Activated CD4-positive, alpha-beta T cell treated with anti-CD3 and anti-CD28 coated beads, Interleukin-2, amount 10 ng/mL, durations not matched to agents 7 days and 5 days (primary cell): ENCODE results near the gene SAPCD2. TPM values are rescaled to one million over a fixed set of nuclear protein-coding genes. Genes with fewer than 3 reads are reported as not detected.
A peak's percentile ranks its signal among the peaks of the same experiment; 100 is the strongest.

Source experiments
- CTCF ChIA-PET: fragments of 350-600 bp; sonication (Branson Sonifier 250); formaldehyde crosslinking; loops from one replicate; lab custom pipeline; 2021; ENCODE audit warnings: antibody characterized with exemption; lab: Charles Lee
- POLR2A ChIA-PET: fragments of 350-600 bp; sonication (Branson Sonifier 250); formaldehyde crosslinking; loops from one replicate; lab custom pipeline; 2021; ENCODE audit warnings: antibody characterized with exemption; lab: Charles Lee
- DNase-seq: peaks from one replicate; pipeline ENCODE4 v3.0.0-alpha.2; 2020
- H3K27ac Mint-ChIP-seq: one replicate; pipeline ENCODE4 v1.8.0; 2021; ENCODE audit warnings: mild to moderate bottlenecking, moderate library complexity, mixed read lengths
- H3K27me3 Mint-ChIP-seq: one replicate; pipeline ENCODE4 v1.8.0; 2021; ENCODE audit warnings: mixed read lengths
- H3K36me3 Mint-ChIP-seq: one replicate; pipeline ENCODE4 v1.8.0; 2021; ENCODE audit warnings: low read depth, mixed read lengths
- H3K4me1 Mint-ChIP-seq: one replicate; pipeline ENCODE4 v1.8.0; 2021; ENCODE audit warnings: mixed read lengths
- H3K4me3 Mint-ChIP-seq: one replicate; pipeline ENCODE4 v1.8.0; 2021; ENCODE audit warnings: mild to moderate bottlenecking, moderate library complexity, mixed read lengths
- H3K9me3 Mint-ChIP-seq: one replicate; pipeline ENCODE4 v1.8.0; 2021; ENCODE audit warnings: mixed read lengths
- total RNA-seq, 2 experiments: library from RNA; stranded (reverse); gene quantifications; one replicate each; pipeline ENCODE4 v1.2.3, GENCODE V29; 2021

SAPCD2 gene
- total RNA-seq, 2 experiments from 2014 or later = 33.8 to 40.6 TPM

DNA sequence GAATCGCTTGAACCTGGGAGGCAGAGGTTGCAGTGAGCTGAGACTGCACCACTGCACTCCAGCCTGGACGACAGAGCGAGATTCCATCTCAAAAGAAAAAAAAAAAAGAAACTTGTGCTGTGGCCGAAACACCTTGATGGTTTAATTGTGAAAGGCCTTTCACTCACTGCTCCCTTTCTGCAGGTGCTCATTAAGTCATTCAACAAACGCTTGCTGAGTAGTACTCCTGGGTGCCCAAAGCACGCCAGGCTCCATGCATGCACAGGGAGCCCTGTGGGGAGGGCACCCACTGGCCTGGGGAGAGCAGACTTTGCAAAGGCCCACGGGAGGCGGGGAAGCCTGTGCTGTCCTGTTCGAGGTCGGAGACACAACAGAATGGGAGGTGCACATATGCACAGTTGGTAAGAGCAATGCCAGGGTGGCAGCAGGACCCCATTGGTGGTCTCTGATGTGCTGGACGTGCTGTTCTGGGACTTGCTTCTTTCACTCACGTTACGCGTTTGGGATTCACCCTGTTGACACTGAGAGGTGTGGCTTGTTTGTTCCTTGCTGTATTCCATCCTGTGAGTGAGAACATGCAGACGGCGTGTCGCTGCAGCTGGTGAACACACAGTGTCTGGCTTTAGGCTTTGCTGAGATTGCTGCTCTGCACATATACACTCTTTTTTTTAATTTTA, 13.5 kb downstream of the SAPCD2 start:
- Mint-ChIP-seq H3K27me3 (peaks cover 13% of the 10 kb centered on the region), H3K27ac (no peak overlapping the region), H3K9me3 (no peaks in the 10 kb centered on the region), H3K4me1 (no peaks in the 10 kb centered on the region), H3K36me3 (no peaks in the 10 kb centered on the region), H3K4me3 (no peak overlapping the region)
- ChIA-PET POLR2A (no interaction called here), CTCF (interaction anchor here (1.9 to 2.5 kb wide), 2 partner anchors 9 to 10 kb away, joined by 8 to 18 read pairs; partner anchors contain the start of gene NPDC1)
- DNase-seq = no peak

DNA sequence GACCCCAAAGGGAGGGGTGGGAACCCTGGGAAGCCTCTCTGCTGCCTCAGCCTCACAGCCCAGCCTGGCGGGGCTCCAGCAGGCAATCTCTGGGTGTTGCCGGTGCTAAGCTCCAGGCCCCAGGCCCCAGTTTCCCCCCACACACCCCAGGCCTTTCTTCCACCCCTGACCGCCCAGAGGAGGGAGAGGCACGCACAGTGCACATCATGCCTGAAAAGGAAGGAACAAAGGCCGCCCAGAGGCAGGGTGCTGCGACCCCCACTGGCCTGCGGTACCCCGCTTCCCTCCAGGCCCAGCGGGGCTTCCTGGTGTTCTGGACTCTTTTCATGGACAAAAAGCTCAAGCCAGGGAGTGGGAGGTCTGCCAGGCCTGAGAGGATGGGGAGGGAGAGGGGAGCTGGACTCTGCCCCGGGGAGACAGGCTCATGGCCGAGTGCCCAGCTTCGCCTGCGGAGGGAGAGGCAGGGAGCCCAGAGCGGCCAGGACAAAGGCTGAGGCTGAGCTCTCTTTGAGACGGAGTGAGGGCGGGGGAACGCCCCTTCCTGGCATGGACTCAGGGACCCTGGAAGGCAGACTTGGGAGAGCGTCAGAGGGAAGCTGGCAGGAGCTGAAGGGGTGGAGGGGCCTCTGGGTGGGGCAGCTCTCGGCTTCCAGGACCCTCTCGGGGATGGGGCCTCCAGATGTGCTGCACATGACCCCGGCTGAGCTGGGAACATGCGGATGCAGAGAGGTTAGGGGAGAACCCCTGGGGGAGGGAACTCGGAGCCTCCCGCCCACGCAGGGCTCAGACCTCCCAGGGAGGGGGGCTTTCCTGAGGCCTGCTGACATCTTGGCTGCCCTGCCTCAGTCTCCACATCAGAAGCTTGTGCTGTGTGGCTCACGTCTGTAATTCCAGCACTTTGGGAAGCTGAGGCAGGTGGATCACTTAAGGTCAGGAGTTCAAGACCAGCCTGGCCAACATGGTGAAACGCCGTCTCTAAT, 14.7 kb downstream of the SAPCD2 start:
- no peaks in the 10 kb centered on the region for H3K9me3 Mint-ChIP-seq

DNA sequence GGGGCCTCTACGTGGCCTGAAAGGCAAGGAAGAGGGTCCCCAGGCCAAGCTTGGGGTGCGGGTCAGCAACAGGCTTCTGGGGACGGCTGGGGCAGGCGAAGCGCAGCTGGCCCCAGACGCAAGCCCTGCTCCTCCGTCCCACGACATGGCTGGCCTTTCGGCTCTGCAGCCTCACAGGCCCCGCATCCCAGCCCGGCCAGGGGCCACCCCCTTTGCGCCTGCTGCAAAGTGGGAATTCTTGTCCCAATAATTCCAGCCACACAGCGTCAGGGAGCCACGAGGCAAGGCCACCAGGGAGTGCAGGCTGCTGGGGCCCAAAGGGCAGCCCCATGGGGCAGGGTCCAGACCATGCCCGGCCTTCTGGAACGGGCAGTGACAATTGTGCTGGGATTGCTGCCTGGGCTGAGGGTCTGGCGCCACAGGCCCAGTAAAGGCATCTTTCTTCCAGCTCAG, 15.4 kb downstream of the SAPCD2 start:
- CTCF ChIA-PET = interaction anchor here (0.5 to 2.5 kb wide), 9 partner anchors 8 to 265 kb away, joined by 3 to 18 read pairs (median 5); partner anchors contain the start of genes AJM1 and NPDC1
- H3K4me3 Mint-ChIP-seq = no peak overlapping the region
- H3K9me3 Mint-ChIP-seq = no peaks in the 10 kb centered on the region
- POLR2A ChIA-PET = no interaction called here
- no peak for DNase-seq
- H3K36me3 Mint-ChIP-seq = no peaks in the 10 kb centered on the region
- H3K27ac Mint-ChIP-seq = no peak overlapping the region
- peaks cover 18% of the 10 kb centered on the region for H3K27me3 Mint-ChIP-seq
- no peaks in the 10 kb centered on the region for H3K4me1 Mint-ChIP-seq

More for the DNA sequence above, 14.7 kb downstream of the SAPCD2 start:
- Mint-ChIP-seq H3K4me3 (no peak overlapping the region), H3K27me3 (peaks cover 13% of the 10 kb centered on the region), H3K27ac (no peak overlapping the region), H3K4me1 (no peaks in the 10 kb centered on the region), H3K36me3 (no peaks in the 10 kb centered on the region)
- CTCF ChIA-PET = interaction anchor here (1.0 to 2.5 kb wide), 8 partner anchors 8 to 213 kb away, joined by 3 to 18 read pairs (median 6); partner anchors contain the start of genes AJM1 and NPDC1
- DNase-seq = no peak
- POLR2A ChIA-PET = no interaction called here

DNA sequence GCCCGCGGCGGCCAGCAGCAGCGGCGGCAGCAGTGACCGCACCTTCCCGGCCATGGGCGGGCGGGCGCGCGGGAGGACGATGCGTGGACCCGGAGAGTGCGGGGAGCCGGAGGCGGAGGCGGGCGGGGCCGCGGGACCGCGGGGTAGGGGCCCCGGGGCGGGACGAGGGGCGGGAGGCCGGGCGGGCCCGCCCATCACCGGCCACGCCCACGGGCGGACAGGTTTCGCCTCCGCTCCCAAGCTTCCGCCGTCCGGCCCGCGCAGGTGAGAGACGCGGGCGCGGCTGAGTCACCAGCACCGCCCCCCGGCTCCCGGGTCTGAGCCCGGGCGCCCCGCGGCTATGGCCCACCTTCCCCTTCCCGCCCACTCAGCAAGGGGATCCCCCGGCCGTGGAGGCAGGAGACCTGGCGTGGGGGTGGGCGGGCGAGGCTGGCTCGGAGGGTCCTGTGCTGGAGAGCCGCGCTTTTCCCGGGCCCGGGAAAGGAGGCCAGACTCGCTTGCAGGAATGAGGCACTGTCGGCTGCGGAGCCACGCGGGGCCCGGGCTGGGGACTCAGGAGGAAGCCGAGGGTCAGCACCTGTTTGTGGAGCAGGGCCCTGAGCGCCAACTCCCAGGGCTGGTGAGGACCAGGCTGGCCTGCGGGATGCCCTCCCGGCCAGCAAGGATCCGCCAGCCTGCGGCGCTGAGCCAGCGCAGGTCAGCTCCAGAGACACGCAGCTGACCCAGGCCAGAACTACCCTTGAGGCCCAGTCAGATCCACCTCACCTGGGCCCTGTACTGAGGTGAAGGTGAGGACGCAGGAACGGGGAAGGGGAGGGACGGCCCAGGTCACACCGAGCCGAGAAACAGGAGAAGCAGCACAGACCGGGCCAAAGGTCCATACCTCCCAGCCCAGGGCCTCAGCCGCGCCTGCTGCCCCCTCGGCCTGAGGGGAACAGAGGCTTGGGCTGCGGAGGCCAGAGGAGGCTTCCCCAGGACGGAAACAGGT, 16.1 kb downstream of the SAPCD2 start, which contains the start of gene ENTPD2:
ENTPD2 (minus strand) TSS at position 118 of the 988 bp plus-strand sequence; CDS start at position 54, 64 bp downstream.
- Mint-ChIP-seq H3K4me3 (no peak within 1 kb of the TSS), H3K36me3 (no peaks in the 10 kb centered on the region), H3K9me3 (no peaks in the 10 kb centered on the region), H3K27me3 (peaks cover 24% of the 10 kb centered on the region), H3K4me1 (peaks cover 6% of the 10 kb centered on the region), H3K27ac (no peak within 1 kb of the TSS)
- CTCF ChIA-PET = interaction anchor here (0.5 to 2.5 kb wide), 7 partner anchors 8 to 265 kb away, joined by 3 to 18 read pairs (median 8); partner anchors contain the start of genes AJM1 and NPDC1
- POLR2A ChIA-PET = no interaction called here
- DNase-seq = peak; percentile 33

DNA sequence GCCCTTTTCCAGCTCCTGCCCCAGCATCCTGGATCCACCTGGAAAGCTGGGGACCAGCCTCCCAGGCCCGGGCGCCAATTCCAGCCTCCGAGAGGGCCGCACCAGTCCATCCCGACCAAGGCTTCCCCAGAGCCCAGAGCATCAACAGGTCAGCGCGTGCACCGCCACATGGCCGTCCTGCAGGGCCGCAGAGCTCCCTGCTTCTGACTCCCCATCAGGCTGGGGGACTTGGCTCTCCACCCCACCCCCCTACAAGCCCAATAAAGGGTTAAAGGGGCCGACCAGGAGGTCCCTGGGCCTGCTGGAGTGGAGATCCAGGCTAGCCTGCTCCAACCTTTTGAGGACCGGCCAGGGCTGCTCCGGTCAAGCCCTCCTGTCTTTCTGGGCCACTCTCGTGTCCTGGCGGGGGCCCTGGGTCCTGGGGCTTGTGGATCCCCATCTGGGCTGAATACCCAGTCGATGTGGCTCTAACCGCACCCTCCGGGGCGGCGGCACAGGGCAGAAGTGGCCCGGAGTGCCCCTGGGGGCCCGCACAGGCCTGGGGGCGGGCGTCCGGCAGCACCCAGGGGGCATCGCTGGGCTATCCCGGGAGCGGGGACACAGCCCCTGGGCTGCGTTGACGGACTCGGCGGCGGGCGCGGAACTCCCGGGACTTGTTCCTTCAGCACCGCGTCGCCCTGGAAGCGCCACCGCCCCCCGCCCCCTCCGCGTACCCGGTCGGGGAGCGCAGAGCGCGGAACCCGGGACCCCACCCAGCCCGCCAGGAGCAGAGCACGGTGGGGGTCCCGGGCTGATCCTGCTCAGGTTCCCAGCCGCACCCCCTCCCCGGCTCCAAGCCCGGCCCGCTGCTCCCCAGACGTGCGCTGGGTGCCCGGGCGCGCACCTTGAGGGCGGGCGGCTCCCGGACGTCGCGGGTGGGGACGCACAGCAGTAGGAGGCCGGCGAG, 17.1 kb downstream of the SAPCD2 start:
- Mint-ChIP-seq H3K4me1 (peaks cover 6% of the 10 kb centered on the region), H3K27ac (no peak overlapping the region), H3K4me3 (no peak overlapping the region), H3K27me3 (peaks cover 24% of the 10 kb centered on the region), H3K36me3 (no peaks in the 10 kb centered on the region), H3K9me3 (no peaks in the 10 kb centered on the region)
- POLR2A ChIA-PET = no interaction called here
- DNase-seq = no peak
- CTCF ChIA-PET = interaction anchor here (1.0 to 1.2 kb wide), 3 partner anchors 18 to 211 kb away, joined by 4 to 7 read pairs (median 4); partner anchors contain the start of genes AJM1 and SAPCD2

DNA sequence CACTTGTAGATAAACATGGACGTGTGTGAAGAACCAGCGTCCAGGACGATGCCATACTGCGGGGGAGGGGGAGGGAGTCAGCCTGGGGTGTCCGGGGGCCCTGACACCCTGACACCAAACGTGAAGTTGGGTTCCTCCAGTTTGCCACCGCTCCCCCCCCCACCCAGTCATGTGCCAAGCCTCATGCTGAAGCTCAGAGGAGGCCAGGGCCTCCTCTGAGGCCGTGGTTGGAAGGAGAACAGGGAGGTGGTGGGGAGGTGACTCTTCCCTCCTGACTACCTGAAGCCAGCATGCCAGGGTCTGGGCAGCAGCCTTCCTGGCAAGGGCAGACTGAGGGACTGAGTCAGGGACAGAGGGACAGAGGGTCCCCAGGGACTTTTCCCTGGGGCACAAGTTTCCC, 18.1 kb downstream of the SAPCD2 start:
- no peak for DNase-seq
- H3K36me3 Mint-ChIP-seq = no peaks in the 10 kb centered on the region
- no peak overlapping the region for H3K4me3 Mint-ChIP-seq
- no peaks in the 10 kb centered on the region for H3K9me3 Mint-ChIP-seq
- CTCF ChIA-PET = interaction anchor here (0.9 to 1.2 kb wide), 5 partner anchors 15 to 210 kb away, joined by 3 to 7 read pairs (median 4); partner anchors contain the start of genes AJM1 and SAPCD2
- peaks cover 31% of the 10 kb centered on the region for H3K27me3 Mint-ChIP-seq
- peaks cover 6% of the 10 kb centered on the region for H3K4me1 Mint-ChIP-seq
- no peak overlapping the region for H3K27ac Mint-ChIP-seq
- POLR2A ChIA-PET = no interaction called here

DNA sequence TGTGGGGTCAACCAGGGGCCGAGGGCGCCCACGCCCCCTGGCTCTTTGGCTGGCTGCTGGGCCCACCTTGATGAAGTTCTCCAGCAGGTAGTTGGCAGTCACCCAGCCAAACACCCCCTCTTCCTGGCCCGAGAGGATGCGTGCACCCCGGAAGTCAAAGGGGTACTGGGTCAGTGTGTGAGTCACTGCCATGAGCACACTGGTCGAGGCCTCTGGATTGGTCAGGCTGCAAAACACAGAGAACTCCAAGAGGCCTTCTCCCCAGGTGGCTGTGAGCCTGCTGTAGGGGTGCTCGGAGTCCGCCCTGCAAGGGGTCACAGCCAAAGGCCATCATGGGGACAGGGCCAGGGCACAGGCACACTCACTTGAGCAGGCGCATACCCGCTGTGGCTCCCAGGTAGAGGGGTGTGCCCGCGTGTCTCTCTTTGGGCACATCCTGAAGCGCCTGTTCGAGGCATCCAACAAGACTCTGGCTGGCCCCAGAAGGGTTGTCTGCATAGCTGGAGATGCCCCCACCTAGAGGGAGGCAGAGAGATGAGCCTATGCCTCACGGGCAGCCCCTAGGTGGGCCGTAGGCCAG, 19.1 kb downstream of the SAPCD2 start:
- no peaks in the 10 kb centered on the region for H3K36me3 Mint-ChIP-seq
- H3K4me3 Mint-ChIP-seq = no peak overlapping the region
- peaks cover 39% of the 10 kb centered on the region for H3K27me3 Mint-ChIP-seq
- DNase-seq = no peak
- no peaks in the 10 kb centered on the region for H3K9me3 Mint-ChIP-seq
- POLR2A ChIA-PET = no interaction called here
- peaks cover 9% of the 10 kb centered on the region for H3K4me1 Mint-ChIP-seq
- no peak overlapping the region for H3K27ac Mint-ChIP-seq
- CTCF ChIA-PET = no interaction called here

DNA sequence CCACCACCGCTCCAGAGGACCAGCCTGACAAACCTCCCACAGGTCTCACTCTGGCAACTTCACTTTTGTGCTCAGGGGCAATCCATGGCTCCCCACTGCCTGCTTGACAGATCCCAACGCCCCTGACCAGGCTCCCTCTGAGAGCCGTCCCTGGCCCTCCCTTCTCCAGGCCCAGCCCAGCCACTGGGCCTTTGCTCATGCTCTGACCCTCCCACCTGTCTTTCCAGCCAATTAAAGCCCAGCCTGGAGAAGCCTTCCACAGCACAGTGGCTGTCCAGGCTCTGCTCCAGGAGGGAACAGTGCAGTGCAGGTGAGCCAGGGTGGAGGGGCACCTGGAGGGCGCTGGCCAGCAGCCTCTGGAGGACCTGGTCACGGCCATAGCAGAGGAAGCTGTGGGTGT, 19.8 kb downstream of the SAPCD2 start:
- Mint-ChIP-seq H3K36me3 (no peaks in the 10 kb centered on the region), H3K9me3 (no peaks in the 10 kb centered on the region), H3K4me1 (peaks cover 9% of the 10 kb centered on the region), H3K27me3 (peaks cover 39% of the 10 kb centered on the region), H3K4me3 (no peak overlapping the region), H3K27ac (no peak overlapping the region)
- POLR2A ChIA-PET = no interaction called here
- no peak for DNase-seq
- CTCF ChIA-PET = interaction anchor here (1.8 kb wide), 1 partner anchor 13 kb away, joined by 5 read pairs; no protein-coding TSS in a partner anchor

DNA sequence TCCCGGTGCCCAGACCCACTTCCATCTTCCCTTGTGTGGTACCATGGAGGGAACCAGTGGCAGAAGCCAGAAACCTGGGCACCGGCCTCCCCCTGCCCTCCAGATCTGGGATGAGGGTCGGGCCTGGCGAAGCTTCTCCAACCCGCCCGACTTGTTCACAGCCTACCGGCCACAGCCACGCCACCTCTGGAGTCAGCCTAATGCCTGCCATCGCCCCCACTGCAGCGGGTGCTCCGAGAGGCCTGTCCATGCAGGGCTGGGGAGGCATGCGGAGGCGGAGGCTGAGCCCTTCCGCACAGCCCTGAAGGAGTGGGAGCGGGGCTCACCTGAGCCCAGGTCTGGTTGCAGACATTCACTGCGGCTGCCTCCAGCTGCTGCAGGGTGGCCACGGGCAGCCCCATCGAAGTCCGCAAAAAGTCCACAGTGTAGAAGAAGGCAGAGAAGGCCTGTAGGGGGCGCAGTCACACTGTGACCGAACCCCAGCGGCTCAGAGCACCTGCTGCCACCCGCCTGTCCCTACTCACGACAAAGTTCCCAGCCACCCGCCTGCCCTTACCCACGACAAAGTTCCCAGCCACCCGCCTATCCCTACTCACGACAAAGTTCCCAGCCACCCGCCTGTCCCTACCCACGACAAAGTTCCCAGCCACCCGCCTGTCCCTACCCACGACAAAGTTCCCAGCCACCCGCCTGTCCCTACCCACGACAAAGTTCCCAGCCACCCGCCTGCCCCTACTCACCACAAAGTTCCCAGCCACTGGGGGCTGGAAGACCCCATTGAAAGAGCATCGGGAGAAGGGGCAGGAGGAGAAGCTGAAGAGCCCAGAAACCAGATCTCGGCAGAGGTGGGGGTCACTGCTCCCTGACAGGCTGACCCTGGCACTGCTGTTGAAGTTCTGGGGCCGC, 20.6 kb downstream of the SAPCD2 start:
- H3K4me1 Mint-ChIP-seq = peaks cover 13% of the 10 kb centered on the region
- H3K27ac Mint-ChIP-seq = no peak overlapping the region
- no peaks in the 10 kb centered on the region for H3K36me3 Mint-ChIP-seq
- H3K9me3 Mint-ChIP-seq = no peaks in the 10 kb centered on the region
- DNase-seq = peak; percentile 70
- ChIA-PET POLR2A (no interaction called here), CTCF (interaction anchor here (0.6 to 1.8 kb wide), 6 partner anchors 14 to 398 kb away, joined by 3 to 13 read pairs (median 4); partner anchors contain the start of gene UAP1L1)
- peaks cover 43% of the 10 kb centered on the region for H3K27me3 Mint-ChIP-seq
- H3K4me3 Mint-ChIP-seq = no peak overlapping the region
